IPS-NIHi11 (cell line): ENCODE measurements around the gene RIF1.

Source experiments
- DNase-seq: peaks from one replicate; pipeline ENCODE4 v3.0.0; 2012; ENCODE audit warnings: mixed read lengths, low spot score

RIF1 gene

DNA sequence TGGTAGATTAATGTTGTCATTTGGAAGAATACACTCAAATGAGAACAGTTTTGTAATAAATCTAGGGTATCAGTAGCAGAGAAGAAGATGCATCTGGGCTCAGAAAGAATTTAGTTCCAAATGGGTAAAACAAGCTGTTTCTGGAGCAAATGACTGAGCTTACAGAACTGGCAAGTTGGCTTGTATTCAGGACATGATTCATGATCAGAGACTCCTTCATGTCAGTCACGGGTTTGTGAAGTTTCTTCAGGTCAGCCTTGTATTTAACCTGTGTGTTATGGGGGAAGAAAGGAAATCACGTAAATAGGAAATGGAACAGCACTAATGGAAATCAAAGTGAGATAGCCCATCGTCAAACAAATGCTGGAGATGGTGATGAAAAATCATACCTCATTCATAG is 109.1 kb downstream of the RIF1 start:
- DNase-seq = no peak

DNA sequence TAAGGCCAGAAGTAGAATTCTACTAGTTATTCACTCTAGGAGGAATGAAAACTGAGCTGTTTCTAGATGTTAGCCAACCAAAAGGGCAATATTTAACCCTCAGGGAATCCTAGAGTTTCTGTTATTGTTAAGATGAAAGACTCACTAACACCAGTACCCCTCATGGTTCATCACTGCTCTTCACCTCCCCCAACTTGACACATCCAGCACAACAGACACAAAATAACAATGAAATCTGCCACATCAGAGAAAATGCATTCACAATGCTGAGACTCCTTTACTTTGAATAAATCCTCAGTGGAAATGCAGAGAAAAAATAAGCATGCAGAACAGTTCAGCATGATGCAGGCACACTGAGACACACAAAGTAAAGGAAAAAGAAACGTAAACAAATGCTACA is 111.3 kb downstream of the RIF1 start:
- no peak for DNase-seq

DNA sequence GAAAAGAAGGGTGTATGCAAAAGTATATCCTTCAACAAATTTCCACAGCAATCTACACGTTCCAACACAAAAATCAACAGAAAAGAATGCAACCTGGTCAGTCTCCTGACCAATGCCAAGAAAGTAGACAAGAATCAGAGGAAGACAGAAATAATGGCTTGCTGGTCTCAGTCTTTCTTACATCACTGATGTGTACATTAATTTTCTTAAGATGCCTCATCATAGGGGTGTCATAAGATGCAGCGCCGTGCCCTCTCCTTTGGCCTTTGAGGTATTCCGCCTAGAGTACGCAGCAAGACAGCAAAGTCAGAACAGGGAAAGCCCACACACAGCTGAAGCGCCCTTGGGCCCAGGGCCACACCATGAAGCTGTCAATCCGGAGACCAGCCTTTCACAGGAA is 112.9 kb downstream of the RIF1 start:
- DNase-seq = no peak

DNA sequence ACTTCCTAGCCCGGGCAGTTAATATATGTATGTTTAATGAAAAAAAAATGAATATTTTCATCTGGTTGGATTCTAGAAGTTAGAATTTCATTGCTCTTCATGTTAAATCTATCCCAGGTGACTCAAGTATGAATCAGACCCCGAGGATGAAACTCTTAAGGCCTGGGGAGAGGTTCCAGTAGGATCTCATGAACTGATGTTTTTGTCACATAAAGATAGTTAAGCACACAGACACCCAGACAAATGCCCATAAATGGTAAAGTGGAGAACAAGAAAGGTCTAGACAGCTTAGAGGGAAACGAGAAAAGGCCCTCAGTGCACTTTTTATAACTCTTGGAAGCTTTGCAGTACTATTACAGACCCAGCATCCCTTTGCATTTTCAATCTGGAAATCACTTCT is 114.1 kb downstream of the RIF1 start:
- no peak for DNase-seq

DNA sequence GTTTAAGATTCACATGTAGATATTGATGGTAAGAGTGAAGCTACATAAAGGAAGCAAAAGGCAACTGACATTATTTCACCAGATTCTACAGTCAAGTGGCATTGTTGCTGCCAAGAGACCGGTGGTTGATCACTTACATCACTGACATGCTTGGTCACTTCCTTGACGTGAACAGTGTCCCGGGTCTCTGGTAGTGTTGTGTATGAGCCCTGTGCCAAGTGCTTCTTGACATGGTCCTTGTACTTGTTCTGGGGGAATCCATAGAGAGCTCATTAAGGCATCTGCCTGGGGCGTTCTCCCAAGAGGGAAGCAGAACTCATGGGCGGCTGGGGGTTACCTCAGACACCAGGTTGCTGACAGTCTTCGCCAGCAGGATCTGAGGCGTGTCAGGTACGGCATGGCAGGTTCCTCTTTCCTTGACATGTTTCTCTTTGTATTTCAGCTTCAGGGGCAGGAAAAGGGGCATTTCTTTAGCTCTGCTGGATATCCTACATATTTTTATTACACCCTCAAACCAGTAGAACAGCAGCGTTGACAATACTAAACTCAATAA is 116.2 kb downstream of the RIF1 start:
- no peak for DNase-seq

DNA sequence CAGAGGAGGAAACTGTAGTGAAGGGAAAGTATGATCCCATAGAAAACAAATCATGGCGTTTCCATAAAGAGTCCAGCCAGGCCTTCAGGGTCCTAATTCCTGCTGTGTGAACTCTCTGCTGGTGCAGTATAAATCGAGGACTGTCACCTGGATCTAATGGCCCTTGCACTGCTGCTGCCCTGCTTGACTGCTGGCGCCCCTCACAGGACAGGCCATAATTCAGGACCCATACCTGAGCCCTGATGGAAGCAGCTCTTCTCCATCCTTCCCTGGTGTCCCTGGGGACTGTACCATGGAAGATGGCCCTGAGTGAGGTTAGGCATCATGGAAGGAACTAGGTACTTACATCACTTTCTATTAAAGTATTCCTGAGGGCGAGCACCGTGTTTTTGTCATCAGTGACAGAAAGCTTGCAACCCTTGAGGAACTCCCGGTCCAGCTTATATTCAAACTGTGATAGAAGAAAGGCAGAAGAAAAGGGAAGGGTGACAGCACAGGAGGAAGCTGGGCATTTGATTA is 116.9 kb downstream of the RIF1 start:
- DNase-seq = no peak
